HCT116 (cell line): ENCODE measurements around the gene FLCN.

Experiments
- CEBPB ChIP-seq: IDR thresholded peaks from 2 replicates; pipeline ENCODE4 v1.6.1; 2012; ENCODE audit warnings: low read depth
- CTCF ChIP-seq, 3 experiments: fragments of 200-600 bp in 1 of 3; sonication (generic) in 1 of 3; IDR thresholded peaks in 2 of 3; conservative IDR thresholded peaks in 1 of 3; 2 replicates each; pipeline ENCODE4 v1.5.1; 2012 to 2017; ENCODE audit warnings: low read depth in 2 of 3, low read length in 2 of 3, antibody characterized with exemption in 1 of 3, borderline replicate concordance in 1 of 3, control low read depth in 1 of 3, mild to moderate bottlenecking in 1 of 3, mixed read lengths in 1 of 3, mixed run types in 1 of 3, moderate library complexity in 1 of 3; ENCODE audit not compliant: insufficient read depth in 1 of 3
- POLR2A ChIP-seq: IDR thresholded peaks from 2 replicates; pipeline ENCODE4 v1.7.0; 2011; ENCODE audit warnings: borderline replicate concordance; ENCODE audit not compliant: insufficient read depth, insufficient read length; ENCODE audit errors: extremely low read depth

- no peak for TF ChIP-seq CTCF (IDR thresholded peaks at IDR 0.05 in 2 of 3, conservative IDR thresholded peaks at IDR 0.05 in 1 of 3; ENCODE audit: borderline replicate concordance in 1 of 3, insufficient read depth in 1 of 3, low read depth in 2 of 3, low read length in 2 of 3)
- no peak for TF ChIP-seq POLR2A
- no peak for TF ChIP-seq CEBPB
Measured at GRCh38 chr17:17200311-17200710, 36.7 kb downstream of the FLCN start.
